OCI-LY7 (cell line): ENCODE results near the gene SRGAP3. TPM values are rescaled to one million over a fixed set of nuclear protein-coding genes. Genes with fewer than 3 reads are reported as not detected.
A peak's percentile ranks its signal among the peaks of the same experiment; 100 is the strongest.

Experiments
- BruUV-seq: library from RNA; stranded (reverse); fragments of 400-500 nt; replicated peaks from 2 replicates; lab custom pipeline; 2021; lab: Mats Ljungman, UMichigan
- CTCF ChIA-PET: fragments of 300-600 bp; sonication (Branson Sonifier 250); formaldehyde crosslinking; loops from one replicate; lab custom pipeline; 2022; ENCODE audit warnings: antibody characterized with exemption; ENCODE audit not compliant: unreplicated experiment; lab: Charles Lee
- POLR2A ChIA-PET: fragments of 300-600 bp; sonication (Branson Sonifier 250); formaldehyde crosslinking; loops from one replicate; lab custom pipeline; 2022; ENCODE audit warnings: antibody characterized with exemption; lab: Charles Lee
- DNase-seq: peaks from one replicate; pipeline ENCODE4 v3.0.0-alpha.2; 2015; ENCODE audit warnings: low spot score
- H2AFZ ChIP-seq: fragments of 200-600 bp; sonication (generic), shearing (Covaris generic); 2 replicates; pipeline ENCODE4 v1.6.1; 2014; ENCODE audit warnings: mild to moderate bottlenecking, antibody characterized with exemption, low read length, moderate library complexity
- H3K27ac ChIP-seq: fragments of 200-600 bp; sonication (generic); 2 replicates; pipeline ENCODE4 v1.5.1; 2014; ENCODE audit warnings: mixed run types, low read depth, mild to moderate bottlenecking, moderate library complexity, low read length, inconsistent platforms; ENCODE audit not compliant: poor library complexity, severe bottlenecking
- H3K36me3 ChIP-seq: fragments of 200-600 bp; sonication (generic); 2 replicates; pipeline ENCODE4 v1.6.1; 2014; ENCODE audit warnings: mild to moderate bottlenecking, antibody characterized with exemption, low read length, moderate library complexity, mixed read lengths; ENCODE audit not compliant: insufficient read depth
- H3K4me1 ChIP-seq: fragments of 200-600 bp; sonication (generic); 2 replicates; pipeline ENCODE4 v1.5.1; 2014; ENCODE audit warnings: mild to moderate bottlenecking, low read length; ENCODE audit not compliant: insufficient read depth, poor library complexity, severe bottlenecking
- H3K4me2 ChIP-seq: fragments of 200-600 bp; sonication (generic); 2 replicates; pipeline ENCODE4 v1.6.1; 2014; ENCODE audit warnings: mild to moderate bottlenecking, low read length
- H3K4me3 ChIP-seq: fragments of 200-600 bp; sonication (generic); 2 replicates; pipeline ENCODE4 v1.5.1; 2014; ENCODE audit warnings: mild to moderate bottlenecking, low read depth, low read length; ENCODE audit not compliant: poor library complexity, severe bottlenecking
- H3K79me2 ChIP-seq: fragments of 200-600 bp; sonication (generic); 2 replicates; pipeline ENCODE4 v1.6.1; 2016; ENCODE audit warnings: low read depth, mild to moderate bottlenecking, low read length, moderate library complexity, mixed read lengths; ENCODE audit not compliant: insufficient read depth
- H3K9me2 ChIP-seq: fragments of 200-600 bp; sonication (generic); 2 replicates; pipeline ENCODE4 v1.6.1; 2016; ENCODE audit warnings: mild to moderate bottlenecking, low read length, mixed read lengths; ENCODE audit not compliant: insufficient read depth
- H3K9me3 ChIP-seq: fragments of 200-600 bp; sonication (generic); 2 replicates; pipeline ENCODE4 v1.6.1; 2014; ENCODE audit warnings: mild to moderate bottlenecking, mixed run types, low read length, mixed read lengths
- H4K20me1 ChIP-seq: fragments of 200-600 bp; sonication (generic); 2 replicates; pipeline ENCODE4 v1.6.1; 2014; ENCODE audit warnings: mild to moderate bottlenecking, antibody characterized with exemption, low read length, moderate library complexity, mixed read lengths; ENCODE audit not compliant: insufficient read depth
- EZH2phosphoT487 ChIP-seq: fragments of 200-600 bp; sonication (generic); IDR thresholded peaks from 2 replicates; pipeline ENCODE4 v1.6.1; 2018; ENCODE audit warnings: low read depth, borderline replicate concordance, mild to moderate bottlenecking, mixed run types, antibody characterized with exemption, low read length, moderate library complexity, mixed read lengths
- intact Hi-C: fragments of 100-400 bp; cut with micrococcal nuclease; formaldehyde crosslinking; loops from one replicate; pipeline ENCODE4 v1.10.0; 2022; ENCODE audit not compliant: unreplicated experiment
- total RNA-seq, 2 experiments: library from RNA; depleted of rRNA in 1 of 2; stranded (reverse); fragments of >200 nt in 1 of 2; shearing (Covaris generic) in 1 of 2; gene quantifications; 2 replicates each; pipeline ENCODE4 v1.2.3, GENCODE V29; 2014 to 2022
- TF ChIP-seq, protein P1 (sequence below): fragments of 200-600 bp; sonication (generic); conservative IDR thresholded peaks from 2 replicates; pipeline ENCODE4 v1.5.1; 2014; ENCODE audit warnings: mild to moderate bottlenecking, antibody characterized with exemption, low read length, moderate library complexity, mixed read lengths

The SRGAP3 gene
- total RNA-seq, 2 experiments from 2014 or later, result 1.5 to 1.7 TPM

DNA sequence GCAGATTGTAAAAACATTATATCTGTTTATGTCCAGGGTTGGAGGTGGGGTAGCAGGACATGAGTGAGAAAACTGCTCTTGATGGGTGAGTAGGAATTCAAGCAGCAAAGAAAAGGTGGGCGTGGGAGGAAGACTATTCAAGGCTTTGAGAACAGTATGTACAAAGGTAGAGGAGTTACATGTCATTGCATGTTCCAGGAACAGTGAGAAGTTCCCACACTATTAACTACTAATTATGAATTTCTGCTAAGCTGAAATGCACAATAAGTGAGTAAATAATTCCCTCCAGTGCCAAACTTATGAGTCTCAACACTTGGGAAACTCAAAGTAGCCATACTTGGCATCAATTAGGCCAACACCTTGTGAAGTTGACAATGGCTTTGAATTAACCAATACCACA, 80.1 kb downstream of the SRGAP3 start:
- Histone ChIP-seq H3K4me2 (no peak overlapping the region), H3K27ac (no peak overlapping the region), H3K9me2 (no peaks in the 10 kb centered on the region), H3K4me1 (peaks cover 16% of the 10 kb centered on the region), H3K4me3 (no peak overlapping the region), H2AFZ (no peak overlapping the region), H3K36me3 (no peaks in the 10 kb centered on the region), H3K79me2 (no peaks in the 10 kb centered on the region), H3K9me3 (no peaks in the 10 kb centered on the region), H4K20me1 (no peaks in the 10 kb centered on the region)
- intact Hi-C loops, result no loop called here
- BruUV-seq, result no TSS peak
- ChIA-PET CTCF (no interaction called here), POLR2A (no interaction called here)
- no peak for DNase-seq
- TF ChIP-seq EZH2phosphoT487, result no peak
- TF ChIP-seq, protein P1, sequence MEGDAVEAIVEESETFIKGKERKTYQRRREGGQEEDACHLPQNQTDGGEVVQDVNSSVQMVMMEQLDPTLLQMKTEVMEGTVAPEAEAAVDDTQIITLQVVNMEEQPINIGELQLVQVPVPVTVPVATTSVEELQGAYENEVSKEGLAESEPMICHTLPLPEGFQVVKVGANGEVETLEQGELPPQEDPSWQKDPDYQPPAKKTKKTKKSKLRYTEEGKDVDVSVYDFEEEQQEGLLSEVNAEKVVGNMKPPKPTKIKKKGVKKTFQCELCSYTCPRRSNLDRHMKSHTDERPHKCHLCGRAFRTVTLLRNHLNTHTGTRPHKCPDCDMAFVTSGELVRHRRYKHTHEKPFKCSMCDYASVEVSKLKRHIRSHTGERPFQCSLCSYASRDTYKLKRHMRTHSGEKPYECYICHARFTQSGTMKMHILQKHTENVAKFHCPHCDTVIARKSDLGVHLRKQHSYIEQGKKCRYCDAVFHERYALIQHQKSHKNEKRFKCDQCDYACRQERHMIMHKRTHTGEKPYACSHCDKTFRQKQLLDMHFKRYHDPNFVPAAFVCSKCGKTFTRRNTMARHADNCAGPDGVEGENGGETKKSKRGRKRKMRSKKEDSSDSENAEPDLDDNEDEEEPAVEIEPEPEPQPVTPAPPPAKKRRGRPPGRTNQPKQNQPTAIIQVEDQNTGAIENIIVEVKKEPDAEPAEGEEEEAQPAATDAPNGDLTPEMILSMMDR, result no peak

DNA sequence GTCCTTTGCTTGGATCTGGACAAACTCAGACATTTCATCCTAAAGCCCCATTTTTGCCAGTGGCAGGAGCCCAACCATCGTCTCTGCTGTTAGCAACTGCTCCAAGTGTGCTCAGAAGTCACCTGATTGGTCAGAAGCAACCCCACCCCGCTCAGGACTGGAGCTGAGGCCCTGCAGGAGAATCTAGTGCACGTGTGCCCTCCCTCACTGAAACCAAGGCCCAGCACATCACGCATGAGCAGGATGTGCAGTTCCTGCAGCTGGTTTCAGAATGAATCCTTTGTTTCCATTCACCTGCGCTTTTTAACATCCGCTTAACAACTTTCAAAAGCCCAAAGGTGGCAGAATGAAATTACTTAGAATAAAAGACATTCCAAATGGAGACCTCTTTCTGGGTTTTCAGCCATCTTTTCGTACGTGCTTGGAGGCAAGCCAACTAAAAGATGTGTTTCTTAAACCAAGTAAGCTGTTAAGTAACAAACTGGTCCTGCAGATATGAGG, 81.2 kb downstream of the SRGAP3 start:
- Histone ChIP-seq H3K36me3 (no peaks in the 10 kb centered on the region), H3K9me3 (no peaks in the 10 kb centered on the region), H3K79me2 (no peaks in the 10 kb centered on the region), H2AFZ (no peak overlapping the region), H4K20me1 (no peaks in the 10 kb centered on the region), H3K9me2 (no peaks in the 10 kb centered on the region), H3K27ac (no peak overlapping the region), H3K4me2 (no peak overlapping the region), H3K4me1 (peaks cover 16% of the 10 kb centered on the region), H3K4me3 (no peak overlapping the region)
- peak; percentile 78 for DNase-seq
- ChIA-PET POLR2A (no interaction called here), CTCF (no interaction called here)
- no peak for TF ChIP-seq EZH2phosphoT487
- TF ChIP-seq, protein P1, result no peak
- no TSS peak for BruUV-seq
- intact Hi-C loops, result no loop called here

DNA sequence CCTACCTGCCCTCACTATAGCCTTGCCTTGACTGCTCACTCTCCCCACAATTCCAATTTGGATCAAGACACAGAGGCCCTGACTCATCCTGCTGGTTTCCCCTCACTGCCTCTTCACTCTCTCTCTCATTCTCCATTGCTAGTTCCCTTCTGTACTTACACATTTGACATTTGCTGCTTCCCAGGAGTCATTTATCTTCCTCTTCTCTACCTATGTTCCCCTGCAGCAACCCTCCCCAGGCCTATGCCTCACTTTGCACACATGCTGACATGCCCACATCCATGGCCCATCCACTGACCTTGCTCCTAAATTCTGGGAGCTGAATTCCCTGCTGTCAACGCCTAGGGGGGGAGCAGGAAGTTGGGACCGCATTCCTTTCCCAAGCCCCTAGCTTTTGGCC, 82.2 kb downstream of the SRGAP3 start:
- BruUV-seq, result no TSS peak
- no peak overlapping the region for H3K27ac ChIP-seq
- intact Hi-C loops, result no loop called here
- ChIA-PET CTCF (no interaction called here), POLR2A (no interaction called here)
- no peaks in the 10 kb centered on the region for H3K36me3 ChIP-seq
- H3K9me3 ChIP-seq, result no peaks in the 10 kb centered on the region
- no peak overlapping the region for H2AFZ ChIP-seq
- H4K20me1 ChIP-seq, result no peaks in the 10 kb centered on the region
- peaks cover 16% of the 10 kb centered on the region for H3K4me1 ChIP-seq
- DNase-seq, result no peak
- no peaks in the 10 kb centered on the region for H3K9me2 ChIP-seq
- H3K4me3 ChIP-seq, result no peak overlapping the region
- no peaks in the 10 kb centered on the region for H3K79me2 ChIP-seq
- H3K4me2 ChIP-seq, result no peak overlapping the region
- TF ChIP-seq, protein P1, result no peak
- TF ChIP-seq EZH2phosphoT487, result no peak
